Retina (tissue), 1 donor: Measurements from ENCODE around the gene AMHR2.
"Not testable (repeated sequence)": the region's sequence is repeated elsewhere in the genome, so short reads cannot be mapped to it uniquely, and the experiment has no call there.

Experiments used
- DNase-seq: peaks from one replicate; pipeline ENCODE4 v3.0.0-alpha.2; 2016

Gene AMHR2

GRCh38 chr12:53423597-53423996 is at the start of gene AMHR2:
TSS of gene AMHR2 (plus strand) at chr12:53423855. CDS start at chr12:53423935, 80 bp downstream.
- no peak for DNase-seq

- not testable (repeated sequence) for DNase-seq
Measured at GRCh38 chr12:53374277-53374676, 49.4 kb upstream of the AMHR2 start.

GRCh38 chr12:53376747-53377146 is 46.9 kb upstream of the AMHR2 start:
- no peak for DNase-seq

- DNase-seq = no peak
Measured at GRCh38 chr12:53378222-53378621, 45.4 kb upstream of the AMHR2 start.

- no peak for DNase-seq
Measured at GRCh38 chr12:53378724-53379388, 44.8 kb upstream of the AMHR2 start.

GRCh38 chr12:53379389-53380103 is 44.1 kb upstream of the AMHR2 start:
- DNase-seq = peak; percentile 98

- no peak for DNase-seq
Measured at GRCh38 chr12:53380104-53380793, 43.4 kb upstream of the AMHR2 start, which contains the start of gene SP1. TSS of gene SP1 (plus strand) at chr12:53380176. CDS start at chr12:53380292, 116 bp downstream.

- peak; percentile 68 for DNase-seq
Measured at GRCh38 chr12:53380794-53381730, 42.6 kb upstream of the AMHR2 start.

GRCh38 chr12:53381731-53382630 is 41.7 kb upstream of the AMHR2 start:
- no peak for DNase-seq

- no peak for DNase-seq
Measured at GRCh38 chr12:53383258-53383657, 40.4 kb upstream of the AMHR2 start.

- DNase-seq = not testable (repeated sequence)
Measured at GRCh38 chr12:53386381-53386780, 37.3 kb upstream of the AMHR2 start.

- DNase-seq = no peak
Measured at GRCh38 chr12:53388932-53389331, 34.7 kb upstream of the AMHR2 start.

- DNase-seq = no peak
Measured at GRCh38 chr12:53389702-53390101, 34.0 kb upstream of the AMHR2 start.

GRCh38 chr12:53391724-53392123 is 31.9 kb upstream of the AMHR2 start:
- DNase-seq = no peak

GRCh38 chr12:53399896-53400295 is 23.8 kb upstream of the AMHR2 start:
- DNase-seq = no peak

- DNase-seq = not testable (repeated sequence)
Measured at GRCh38 chr12:53402351-53402750, 21.3 kb upstream of the AMHR2 start.

GRCh38 chr12:53402871-53403270 is 20.8 kb upstream of the AMHR2 start:
- DNase-seq = no peak

- DNase-seq = no peak
Measured at GRCh38 chr12:53410951-53411350, 12.7 kb upstream of the AMHR2 start.

- peak; percentile 57 for DNase-seq
Measured at GRCh38 chr12:53413485-53414204, 10.0 kb upstream of the AMHR2 start.

- no peak for DNase-seq
Measured at GRCh38 chr12:53414756-53415417, 8.8 kb upstream of the AMHR2 start.
